ENCODE data around the gene SPRR2G. TPM values are rescaled to one million over a fixed set of nuclear protein-coding genes. Genes with fewer than 3 reads are reported as not detected.

Gene SPRR2G
- total RNA-seq, 3 donors from 2014 or later, result not detected

- no peak for ATAC-seq
Observed at GRCh38 chr1:153100245-153100644, 50.4 kb downstream of the SPRR2G start.

More at GRCh38 chr1:153100245-153100644, 50.4 kb downstream of the SPRR2G start:
- Histone ChIP-seq H3K36me3 (ENCODE audit: low read depth) (no peaks in the 10 kb centered on the region), H3K9me3 (no peaks in the 10 kb centered on the region), H3K4me1 (ENCODE audit: low read depth) (no peaks in the 10 kb centered on the region), H3K4me3 (no peak overlapping the region)
- no peak for DNase-seq
- intact Hi-C loops (cut with DNase I, micrococcal nuclease), result no loop called here
- no peak for TF ChIP-seq CTCF (IDR thresholded peaks at IDR 0.05)

Other genes starting within 250 kb of the SPRR2G start
- gene IVL, start 242.3 kb downstream of the SPRR2G start, total RNA-seq, result not detected
- not detected for gene SPRR5, start 203.7 kb downstream of the SPRR2G start, total RNA-seq
- gene SPRR4, start 180.2 kb downstream of the SPRR2G start, total RNA-seq, result not detected
- not detected for gene SPRR1A, start 166.8 kb downstream of the SPRR2G start, total RNA-seq
- gene SPRR3, start 149.1 kb downstream of the SPRR2G start, total RNA-seq, result under 1 TPM in 1 of 3 donors, not detected in 2; 0.93 TPM
- not detected for gene SPRR1B, start 119.7 kb downstream of the SPRR2G start, total RNA-seq
- gene SPRR2D, start 109.8 kb downstream of the SPRR2G start, total RNA-seq, result under 1 TPM in 1 of 3 donors, not detected in 2; 0.41 TPM
- not detected for gene SPRR2A, start 93.4 kb downstream of the SPRR2G start, total RNA-seq
- gene SPRR2B, start 79.3 kb downstream of the SPRR2G start, total RNA-seq, result not detected
- gene SPRR2E, start 56.4 kb downstream of the SPRR2G start, total RNA-seq, result not detected
- not detected for gene SPRR2F, start 37.4 kb downstream of the SPRR2G start, total RNA-seq
- gene LELP1, start 52.5 kb upstream of the SPRR2G start, total RNA-seq, result not detected
- not detected for gene PRR9, start 66.7 kb upstream of the SPRR2G start, total RNA-seq
- gene LORICRIN, start 108.8 kb upstream of the SPRR2G start, total RNA-seq, result not detected
- not detected for gene PGLYRP3, start 162.1 kb upstream of the SPRR2G start, total RNA-seq
- not detected for gene PGLYRP4, start 198.0 kb upstream of the SPRR2G start, total RNA-seq
- gene S100A9, start 207.0 kb upstream of the SPRR2G start, total RNA-seq, result 100 to 1,000 TPM in 1 of 3 donors, 10 to 100 TPM in 1, 1 to 10 TPM in 1; 5.5 to 151 (median 75.0) TPM
- 1 to 10 TPM in 1 of 3 donors, under 1 TPM in 1, not detected in 1; 0.87 to 1.5 TPM for gene S100A12, start 224.7 kb upstream of the SPRR2G start, total RNA-seq
- 10 to 100 TPM in 2 of 3 donors, 1 to 10 TPM in 1; 3.4 to 90.6 (median 22.4) TPM for gene S100A8, start 240.2 kb upstream of the SPRR2G start, total RNA-seq